Measurements from ENCODE around the gene TNS3.
"Not testable (repeated sequence)": the region's sequence is repeated elsewhere in the genome, so short reads cannot be mapped to it uniquely, and the experiment has no call there.

TNS3 gene

DNA sequence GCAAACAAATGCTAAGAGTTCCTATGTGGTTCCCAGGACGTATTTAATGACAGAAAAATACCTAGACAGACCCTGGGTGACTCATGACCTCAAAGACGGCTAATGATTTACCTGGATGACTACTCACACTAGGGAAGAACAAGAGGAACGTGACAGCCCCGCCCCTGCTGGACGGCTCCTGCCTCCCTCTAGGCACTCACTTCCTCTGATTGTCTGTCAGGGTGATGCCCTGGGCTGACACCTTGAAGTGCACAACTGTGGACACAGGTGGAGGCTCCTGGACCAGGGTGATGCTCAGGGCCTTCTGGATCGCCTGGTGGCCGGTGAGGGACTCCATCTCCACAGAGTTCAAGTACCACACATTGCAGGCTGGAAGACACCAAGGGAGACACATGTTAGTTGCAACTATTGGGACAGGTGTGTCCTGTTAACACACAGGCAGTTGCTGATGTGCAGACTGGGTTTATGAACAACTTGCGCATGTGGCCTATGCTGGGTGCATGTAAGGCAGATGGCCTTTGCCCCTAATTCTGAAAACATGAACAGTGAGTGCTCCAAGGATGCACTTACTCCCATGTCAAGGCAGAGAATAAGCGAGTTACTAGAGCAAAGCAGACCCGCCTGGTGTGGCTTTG lies 298.3 kb downstream of the TNS3 start:
- no peak for DNase-seq (ENCODE audit: low spot score)

DNA sequence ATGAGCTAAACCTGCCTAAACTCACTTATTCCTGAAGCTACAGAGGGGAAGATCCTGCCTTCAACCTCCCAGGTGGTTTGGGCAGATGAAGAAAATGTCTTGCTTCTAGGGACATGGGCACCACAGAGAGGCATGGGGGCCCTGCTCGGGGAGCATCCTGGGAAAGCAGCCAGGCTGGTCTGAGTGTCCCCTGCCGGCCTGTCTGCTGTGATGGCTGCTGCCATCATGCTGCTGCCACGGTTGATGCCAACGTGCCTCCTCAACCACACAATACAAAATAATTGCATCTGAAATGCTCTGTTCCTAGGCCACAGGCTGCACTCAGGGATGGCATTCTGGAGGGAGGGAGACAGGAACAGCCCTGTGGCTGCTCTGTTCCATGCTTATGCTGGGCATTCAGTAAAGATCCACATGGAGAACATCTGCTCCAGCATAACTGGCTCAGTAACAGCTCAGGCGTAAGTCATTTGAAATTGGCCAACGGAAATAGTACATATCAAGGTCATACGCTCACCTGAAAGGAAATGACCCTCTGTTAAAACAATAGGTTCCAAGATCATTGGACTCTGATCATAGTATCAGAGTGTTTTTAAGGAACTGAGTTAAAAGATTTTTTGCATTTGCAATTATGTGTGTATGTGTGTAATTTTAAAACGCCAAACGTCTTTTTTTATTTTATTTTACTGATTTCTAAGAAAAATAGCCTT lies 299.0 kb downstream of the TNS3 start:
- no peak for DNase-seq (ENCODE audit: low spot score)

DNA sequence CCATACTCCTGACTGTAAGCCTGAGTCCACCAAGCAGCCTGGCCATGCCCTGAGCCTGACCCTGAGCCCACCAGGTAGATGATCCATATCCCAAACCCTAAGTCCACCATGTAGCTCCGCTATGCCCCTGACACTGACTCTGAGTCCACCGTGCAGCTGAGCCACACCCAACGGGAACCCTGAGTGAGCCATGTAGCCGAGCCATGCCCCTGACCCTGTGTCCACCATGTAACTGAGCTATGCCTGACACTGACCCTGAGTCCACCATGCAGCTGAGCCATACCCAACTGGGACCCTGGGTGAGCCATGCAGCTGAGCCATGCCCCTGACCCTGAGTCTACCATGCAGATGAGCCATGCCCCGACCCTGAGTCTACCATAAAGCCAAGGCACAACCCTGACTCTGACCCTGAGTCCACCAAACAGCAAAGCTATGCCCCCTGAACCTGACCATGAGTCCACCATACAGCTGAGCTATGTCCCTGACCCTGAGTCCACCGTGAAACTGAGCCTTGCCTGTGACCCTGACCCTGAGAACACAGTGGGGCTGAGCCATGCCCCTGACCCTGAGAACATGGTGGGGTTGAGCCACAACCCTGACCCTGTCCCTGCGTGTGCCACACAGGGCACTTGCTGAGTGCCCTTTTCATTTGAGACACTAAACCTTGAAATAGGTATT lies 299.8 kb downstream of the TNS3 start:
- no peak for DNase-seq (ENCODE audit: low spot score)

DNA sequence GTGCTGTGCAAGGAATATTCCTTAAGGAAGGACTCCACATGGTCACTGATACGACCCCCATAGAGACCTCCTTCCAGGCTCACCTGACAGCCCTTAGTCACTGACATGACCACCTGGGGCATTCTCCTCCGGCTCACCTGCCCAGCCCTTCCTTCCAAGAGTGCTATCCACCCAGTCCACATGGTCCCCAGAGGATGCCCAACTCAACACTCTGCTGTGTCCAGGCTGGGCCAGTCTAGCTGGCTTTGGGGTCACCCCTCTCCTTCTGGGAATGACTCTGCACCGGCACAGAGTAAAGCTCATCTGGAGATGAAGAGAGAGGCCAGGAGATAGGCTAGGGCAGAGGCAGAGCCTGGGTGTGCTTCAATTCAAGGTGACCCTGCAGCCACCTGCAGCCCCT lies 300.8 kb downstream of the TNS3 start:
- no peak for DNase-seq (ENCODE audit: low spot score)

DNA sequence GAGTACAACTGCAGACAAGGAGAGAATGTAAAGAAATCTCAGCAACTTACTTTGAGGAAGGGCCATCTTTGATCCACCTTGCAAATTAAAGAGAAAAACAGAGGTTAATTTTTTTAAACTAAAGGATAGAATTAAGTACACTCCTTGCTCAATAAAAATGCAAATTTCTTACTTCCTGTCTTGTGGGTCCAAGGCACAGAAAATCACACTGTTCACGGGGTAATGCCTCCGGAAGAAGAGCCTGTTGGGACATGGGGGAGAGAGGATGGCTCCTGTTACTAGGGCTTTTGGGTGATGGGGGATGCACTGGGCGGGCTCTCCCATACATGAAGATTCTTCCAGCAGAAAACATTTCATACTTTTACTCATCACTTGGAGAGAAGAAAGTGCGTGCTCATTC lies 301.8 kb downstream of the TNS3 start:
- DNase-seq (ENCODE audit: low spot score), result no peak

DNA sequence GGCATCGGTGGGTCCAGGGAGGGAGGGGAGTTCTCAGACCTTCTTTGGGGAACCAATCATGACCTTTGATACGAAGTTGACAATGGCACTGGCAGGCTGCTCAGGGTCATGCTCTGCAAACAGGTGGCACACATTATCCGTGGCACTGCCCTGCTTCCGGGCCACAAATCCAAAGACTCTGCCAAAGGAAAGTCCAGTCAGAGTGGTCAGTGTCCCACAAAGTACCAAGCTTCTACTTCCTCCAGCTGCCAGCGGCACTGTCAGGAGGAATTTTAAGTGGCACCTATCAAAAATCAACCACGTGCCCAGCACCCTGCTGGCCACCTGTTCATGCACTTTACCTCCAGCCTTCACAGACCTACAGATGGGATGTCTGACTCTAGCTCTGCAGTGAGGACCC lies 303.9 kb downstream of the TNS3 start:
- DNase-seq (ENCODE audit: low spot score), result no peak

DNA sequence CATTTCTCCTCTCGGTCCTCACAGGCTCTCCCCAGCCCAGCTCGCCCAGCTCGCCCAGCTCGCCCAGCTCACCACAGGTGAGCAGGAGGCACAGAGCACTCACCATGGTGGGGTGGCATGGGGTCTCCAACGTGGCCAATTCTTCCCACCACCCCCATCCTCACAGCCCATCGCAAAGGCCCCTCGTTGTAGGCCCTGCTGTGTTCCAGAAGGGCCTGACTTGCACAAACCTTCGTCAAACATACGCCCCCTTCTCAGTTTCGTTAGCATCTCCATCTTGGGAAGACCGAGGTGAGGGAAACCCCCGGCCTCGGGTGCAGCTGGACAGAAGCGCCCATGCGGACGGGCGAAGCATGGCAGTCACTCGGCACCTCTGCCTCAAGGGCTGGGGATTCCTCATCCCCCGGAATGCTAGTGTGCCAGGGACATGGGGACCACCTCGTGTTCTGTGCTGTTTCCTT lies 304.6 kb downstream of the TNS3 start:
- no peak for DNase-seq (ENCODE audit: low spot score)

DNA sequence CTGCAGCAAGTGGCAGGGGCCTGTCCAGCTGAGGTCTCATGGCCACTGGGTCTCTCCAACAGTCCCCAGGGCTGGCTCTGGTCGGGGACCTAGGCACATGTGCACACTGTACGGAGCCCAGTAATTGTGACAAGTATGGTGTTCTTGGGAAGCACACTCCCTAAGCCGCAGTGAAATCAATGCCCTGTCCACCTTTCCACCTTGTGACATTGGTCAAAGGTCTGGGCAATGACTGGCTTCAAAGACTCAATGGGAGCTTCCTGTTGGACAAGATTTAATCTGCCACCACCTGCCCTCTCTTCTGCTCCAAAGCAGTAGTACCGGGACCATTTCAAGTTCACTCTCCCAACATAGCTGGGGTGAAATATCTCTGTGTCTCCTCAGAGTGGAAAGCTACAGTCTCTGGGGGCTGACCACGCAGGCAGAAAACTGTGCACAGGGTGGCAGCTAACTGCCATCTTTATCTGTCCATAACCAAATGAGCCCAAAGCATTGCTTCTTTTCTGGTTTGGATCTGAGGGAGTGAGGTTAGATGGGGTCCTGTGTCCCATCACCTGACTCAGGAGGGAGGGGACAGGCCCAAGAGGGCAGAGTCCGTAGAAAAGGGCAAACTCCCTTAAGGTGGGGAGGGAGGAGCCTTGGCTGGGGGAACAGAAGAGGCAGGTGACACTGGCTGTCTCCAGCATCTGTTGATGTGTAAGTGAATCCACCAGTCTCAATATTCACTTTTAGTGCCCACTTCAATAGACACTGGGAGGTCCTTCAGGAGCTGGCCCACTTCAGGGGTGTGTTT lies 307.7 kb downstream of the TNS3 start:
- no peak for DNase-seq (ENCODE audit: low spot score)

DNA sequence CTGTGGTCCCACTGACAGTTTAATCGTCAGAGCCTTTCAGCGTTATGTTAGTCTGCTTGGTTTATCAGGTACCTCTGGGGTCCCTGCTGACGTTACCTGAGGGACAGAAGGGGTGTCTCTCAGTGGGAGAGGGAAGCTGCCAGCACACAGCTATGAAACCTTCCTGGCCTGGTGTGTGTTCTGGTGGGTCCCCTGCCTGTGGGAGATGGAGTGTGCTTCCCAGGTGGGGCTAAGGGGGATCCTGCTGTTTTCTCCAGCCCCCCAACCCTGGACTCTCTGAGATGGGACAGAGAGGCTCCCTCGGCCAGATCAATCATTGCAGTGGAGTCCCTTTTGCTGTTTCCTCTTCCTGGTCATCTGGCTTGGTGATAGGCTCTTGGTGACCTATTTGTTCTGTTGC lies 308.8 kb downstream of the TNS3 start:
- DNase-seq (ENCODE audit: low spot score), result no peak

DNA sequence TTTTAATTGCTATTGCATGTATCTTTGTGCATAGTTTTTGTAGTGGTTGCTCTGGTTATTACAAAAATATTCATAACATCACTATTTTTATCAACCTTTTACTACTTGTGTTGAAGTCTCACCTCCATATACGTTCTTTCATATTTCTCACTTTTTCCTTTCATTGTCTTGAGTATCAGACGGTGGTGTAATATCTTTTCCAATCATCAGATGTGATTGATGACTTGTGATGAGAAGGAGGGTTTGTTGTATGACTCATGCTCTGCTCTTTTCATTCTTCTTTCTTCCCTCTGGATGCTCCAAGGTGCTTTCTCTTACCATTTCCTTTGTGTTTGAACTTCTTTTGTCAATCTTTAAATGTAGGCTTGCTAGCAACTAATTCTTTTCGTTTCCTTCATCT lies 310.2 kb downstream of the TNS3 start:
- DNase-seq (ENCODE audit: low spot score), result no peak

DNA sequence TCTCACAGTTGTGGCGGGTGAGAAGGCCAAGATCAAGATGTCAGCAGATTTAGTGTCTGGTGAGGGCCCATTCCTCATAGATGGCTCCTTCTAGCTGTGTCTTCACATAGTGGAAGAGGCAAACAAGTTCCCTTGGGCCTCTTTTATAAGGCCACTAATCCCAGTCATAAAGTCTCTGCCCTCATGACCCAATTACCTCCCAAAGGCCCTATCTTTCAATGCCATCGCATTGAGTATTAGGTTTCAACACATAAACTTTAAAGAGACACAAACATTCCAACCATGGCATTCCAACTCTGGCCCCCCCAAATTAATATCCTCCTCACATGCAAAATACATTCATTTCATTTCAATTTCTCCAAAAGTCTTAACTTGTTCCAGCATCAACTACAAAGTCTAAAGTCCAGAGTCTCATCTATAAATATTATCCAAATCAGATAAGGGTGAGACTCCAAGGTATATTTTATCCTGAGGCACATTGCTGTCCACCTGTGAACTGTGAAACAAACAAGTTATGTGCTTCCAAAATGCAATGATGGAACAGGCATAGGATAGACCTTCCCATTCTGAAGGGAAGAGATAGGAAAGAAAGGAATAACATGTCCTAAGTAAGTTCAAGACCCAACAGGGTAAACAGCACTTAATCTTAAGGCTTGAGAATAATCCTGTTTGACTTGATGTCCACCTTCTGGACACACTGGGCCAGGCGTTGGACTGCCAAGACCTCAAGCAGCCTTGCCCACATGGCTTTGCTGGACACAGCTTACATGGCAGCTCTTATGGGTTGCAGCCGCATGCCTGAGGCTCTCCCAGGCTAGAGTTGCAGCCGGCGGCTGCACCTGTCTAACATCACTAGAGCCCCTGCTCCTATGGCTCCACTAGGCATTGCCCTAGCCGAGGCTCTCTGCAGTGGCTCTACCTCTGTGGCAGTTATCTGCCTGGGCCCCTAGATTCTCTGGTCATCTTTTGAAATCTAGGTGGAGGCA lies 312.8 kb downstream of the TNS3 start:
- no peak for DNase-seq (ENCODE audit: low spot score)

DNA sequence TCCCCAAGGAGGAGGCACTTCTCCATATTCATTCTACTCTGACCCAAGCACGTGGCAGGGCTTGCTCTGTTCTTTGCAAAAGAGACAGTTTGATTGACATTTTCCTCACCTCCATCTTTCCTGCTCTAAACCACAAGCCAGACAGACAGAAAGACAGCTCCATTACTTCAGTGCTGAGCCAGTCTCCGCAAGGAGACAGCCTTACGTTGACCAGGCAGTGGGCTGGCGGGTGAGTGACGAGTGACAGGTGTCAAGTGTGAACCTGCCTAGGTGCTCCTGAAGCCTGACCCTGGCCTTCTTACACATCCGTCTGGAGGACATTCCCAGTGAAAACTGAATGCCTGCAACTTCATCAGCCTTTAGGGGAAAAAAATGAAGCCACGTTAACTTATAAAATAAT lies 314.6 kb downstream of the TNS3 start:
- DNase-seq (ENCODE audit: low spot score), result no peak

DNA sequence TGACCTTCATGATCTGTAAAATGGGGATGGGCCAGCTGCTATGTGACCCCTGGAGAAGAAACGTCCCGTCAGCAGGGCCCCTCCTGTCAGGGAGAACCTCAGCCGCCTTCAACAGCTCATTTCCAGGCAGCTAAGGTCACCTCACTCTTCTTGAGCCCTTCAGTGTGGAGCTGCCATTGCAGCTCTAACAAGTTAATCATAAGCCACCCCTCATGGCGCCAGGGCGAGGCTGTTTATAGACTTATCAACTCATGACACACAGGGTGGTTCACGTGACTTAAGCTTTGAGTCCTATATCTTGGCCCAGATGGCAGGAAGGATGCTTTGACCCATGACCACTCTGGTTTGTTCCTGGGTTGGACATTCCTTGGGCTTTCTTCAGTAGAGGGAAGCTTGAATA lies 315.1 kb downstream of the TNS3 start:
- DNase-seq (ENCODE audit: low spot score), result no peak

DNA sequence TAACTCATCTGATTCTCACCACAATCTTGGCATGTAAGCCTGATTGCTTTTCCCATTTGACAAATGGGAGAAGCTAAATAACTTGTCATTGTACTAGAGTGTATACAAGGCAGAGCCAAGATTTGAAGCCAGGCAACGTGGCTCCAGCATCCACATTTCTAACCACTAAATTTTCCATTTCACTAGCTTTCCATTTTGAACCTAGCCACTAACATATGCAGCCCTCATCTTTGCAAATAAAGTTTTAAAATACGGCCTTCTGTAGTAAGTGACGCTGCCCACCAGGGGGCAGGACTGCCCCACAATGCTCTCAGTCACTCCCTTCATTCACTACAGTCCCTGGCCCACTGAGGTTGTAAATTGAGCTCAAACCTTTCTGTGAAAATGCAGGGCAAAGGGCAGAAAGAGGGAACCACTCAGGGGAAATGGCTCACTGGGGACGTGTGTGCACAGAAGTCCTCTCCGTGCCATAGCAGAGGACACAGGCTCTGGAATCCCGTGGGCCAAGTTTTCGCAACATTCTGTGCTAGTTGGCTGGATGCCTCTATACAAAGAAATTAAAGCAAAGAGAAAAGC lies 315.7 kb downstream of the TNS3 start:
- DNase-seq (ENCODE audit: low spot score), result peak; percentile 45

DNA sequence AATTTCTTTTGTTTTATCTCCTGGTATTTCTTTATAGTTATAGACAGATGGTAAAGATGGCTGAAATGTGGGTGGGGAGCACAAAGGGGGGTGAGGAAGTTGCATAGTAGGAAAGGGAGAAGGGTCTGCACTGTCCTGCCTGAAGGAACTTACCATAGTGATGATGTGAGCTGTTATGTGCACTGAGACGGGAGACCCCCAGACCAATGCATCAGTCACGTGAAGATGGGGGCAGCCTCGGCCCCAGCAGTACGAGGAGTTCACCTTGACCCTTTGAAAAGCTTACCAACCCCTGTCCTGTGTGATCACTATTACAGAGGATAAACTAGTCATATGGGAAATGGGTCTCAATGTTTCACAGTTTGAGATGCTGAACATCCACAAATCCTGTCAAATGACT lies 316.3 kb downstream of the TNS3 start:
- DNase-seq (ENCODE audit: low spot score), result no peak

DNA sequence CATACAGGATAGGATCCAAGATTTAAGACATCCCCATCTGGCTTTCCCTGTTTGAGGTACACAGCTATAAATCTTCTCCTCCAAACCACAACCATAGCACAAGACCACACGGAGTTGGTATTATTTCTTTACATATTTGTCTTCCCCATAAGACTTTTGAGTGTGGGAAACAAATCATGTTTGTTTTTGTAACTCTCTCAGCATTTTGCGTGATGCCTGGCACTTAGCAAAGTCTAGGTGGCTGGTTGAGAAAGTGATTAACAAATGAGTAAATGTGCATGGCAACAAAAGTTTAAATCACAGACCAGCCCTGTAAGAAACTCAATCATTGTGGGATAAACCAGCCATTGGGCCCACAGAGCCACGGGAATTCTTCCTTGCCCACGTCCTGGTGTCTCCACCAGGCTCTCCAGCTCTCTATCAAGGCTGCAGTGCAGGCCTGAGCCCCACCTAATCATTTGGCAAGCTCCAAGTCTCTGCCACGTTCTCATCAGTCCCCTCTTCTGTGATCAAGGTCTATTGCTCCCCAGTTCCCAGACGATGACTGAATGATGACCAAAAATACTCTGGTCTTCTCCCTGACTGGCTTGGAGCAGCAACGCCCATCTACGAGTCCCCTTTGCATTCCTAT lies 317.8 kb downstream of the TNS3 start:
- DNase-seq (ENCODE audit: low spot score), result no peak

DNA sequence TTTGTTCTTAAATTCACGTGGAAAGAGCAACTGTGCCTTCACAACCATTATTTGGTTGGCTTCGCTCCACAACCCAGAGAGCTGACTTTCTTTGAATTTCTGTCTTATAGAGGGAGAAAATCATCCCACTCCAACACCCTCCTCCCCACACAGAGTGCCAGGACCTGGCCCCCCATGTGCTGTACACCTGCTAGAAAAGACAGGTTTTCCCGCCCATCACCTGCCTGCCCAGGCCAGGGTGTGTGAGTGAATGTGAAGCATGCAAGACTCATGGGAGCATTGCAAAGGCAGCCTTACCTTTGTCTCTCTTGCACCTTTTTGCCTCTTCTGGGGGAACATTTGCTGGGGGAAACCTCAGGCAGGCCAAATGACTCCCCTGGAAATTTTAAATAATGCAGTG lies 319.0 kb downstream of the TNS3 start:
- DNase-seq (ENCODE audit: low spot score), result no peak

DNA sequence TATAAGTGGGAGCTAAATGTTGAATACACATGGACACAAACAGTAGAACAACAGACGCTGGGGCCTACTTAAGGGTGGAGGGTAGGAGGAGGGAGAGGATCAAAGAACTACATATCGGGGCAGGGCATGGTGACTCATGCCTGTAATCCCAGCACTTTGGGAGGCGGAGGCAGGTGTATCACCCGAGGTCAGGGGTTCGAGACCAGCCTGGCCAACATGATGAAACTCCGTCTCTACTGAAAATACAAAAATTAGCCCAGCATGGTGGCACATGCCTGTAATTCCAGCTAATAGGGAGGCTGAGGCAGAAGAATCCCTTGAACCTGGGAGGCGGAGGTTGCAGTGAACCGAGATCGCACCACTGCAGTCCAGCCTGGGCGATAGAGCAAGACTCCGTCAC lies 319.8 kb downstream of the TNS3 start:
- not testable (repeated sequence) for DNase-seq (ENCODE audit: low spot score)

DNA sequence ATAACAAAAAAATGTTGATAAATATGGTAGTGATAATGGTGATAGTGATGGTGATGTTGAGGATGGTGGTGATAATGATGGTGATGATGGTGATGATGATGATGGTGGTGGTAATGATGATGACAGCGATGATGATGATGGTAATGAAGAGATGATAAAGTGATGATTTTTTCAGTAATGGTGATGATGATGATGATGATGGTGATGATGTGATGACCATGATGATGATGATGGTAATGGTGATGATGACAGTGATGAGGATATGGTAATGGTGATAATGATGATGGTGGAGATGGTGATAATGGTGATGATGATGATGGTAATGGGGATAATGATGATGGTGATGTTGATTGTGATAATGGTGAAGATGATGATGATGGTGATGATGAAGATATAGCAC lies 321.6 kb downstream of the TNS3 start:
- DNase-seq (ENCODE audit: low spot score), result no peak

DNA sequence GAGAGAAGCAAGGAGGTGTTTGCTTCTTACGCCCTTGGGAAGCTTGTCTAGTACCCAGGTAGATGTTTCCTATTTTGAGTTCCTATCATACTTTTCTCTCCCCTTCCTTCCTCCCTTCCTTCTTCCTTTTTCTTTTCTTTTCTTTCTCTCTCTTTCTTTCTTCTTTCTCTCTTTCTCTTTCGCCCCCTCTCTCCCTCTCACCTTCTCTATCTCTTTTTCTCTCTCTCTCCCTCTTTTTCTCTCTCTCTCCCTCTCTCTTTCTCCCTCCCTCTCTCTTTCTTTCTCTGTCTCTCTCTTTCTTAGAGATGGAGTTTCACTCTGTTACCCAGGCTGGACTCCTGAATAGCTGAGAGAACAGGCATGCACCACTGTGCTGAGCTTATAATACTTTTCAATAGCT lies 322.2 kb downstream of the TNS3 start:
- no peak for DNase-seq (ENCODE audit: low spot score)

DNA sequence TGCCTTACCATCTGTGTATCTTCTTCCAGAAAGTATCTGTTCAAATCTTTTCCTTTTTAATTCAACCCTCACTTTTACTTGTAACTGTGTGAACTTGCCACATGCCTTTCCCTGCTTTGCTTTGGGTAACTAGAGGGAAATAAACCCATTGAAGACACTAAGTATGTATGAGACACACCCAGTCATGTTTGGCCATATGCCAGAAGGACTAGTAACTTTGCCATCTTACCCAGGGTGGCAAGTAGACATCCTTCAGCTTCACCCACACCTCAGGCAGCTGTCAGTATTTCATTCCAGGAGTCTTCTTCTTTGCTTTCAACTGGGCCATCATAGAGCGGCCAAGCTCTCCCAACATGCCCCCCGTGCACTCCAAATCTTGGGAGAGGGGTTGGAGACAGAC lies 323.1 kb downstream of the TNS3 start:
- peak; percentile 13 for DNase-seq (ENCODE audit: low spot score)
